Ovary (tissue), 9 donors: ENCODE data around the gene NCEH1. TPM values are rescaled to one million over a fixed set of nuclear protein-coding genes. Genes with fewer than 3 reads are reported as not detected.

Source experiments
- DNase-seq, 5 donors: peaks; one replicate each; pipeline ENCODE4 v3.0.0-alpha.2; 2019 to 2020
- H3K27ac ChIP-seq, 2 donors: fragments of 200-600 bp; one replicate each; pipeline versions ENCODE4 v1.5.1 to v1.8.0; 2019 to 2022
- H3K27me3 ChIP-seq: fragments of 200-600 bp; one replicate; pipeline ENCODE4 v1.8.0; 2022
- H3K36me3 ChIP-seq: fragments of 200-600 bp; sonication (generic); one replicate; pipeline ENCODE4 v1.5.1; 2019
- H3K4me1 ChIP-seq: one replicate; pipeline ENCODE4 v1.8.1; 2013; ENCODE audit warnings: mild to moderate bottlenecking, moderate library complexity; ENCODE audit not compliant: insufficient read depth
- H3K4me3 ChIP-seq: fragments of 200-600 bp; sonication (generic); one replicate; pipeline ENCODE4 v1.5.1; 2017
- H3K9me3 ChIP-seq, 2 donors: fragments of 200-600 bp in 1 of 2; sonication (generic) in 1 of 2; one replicate each; pipeline versions ENCODE4 v1.5.1 to v1.8.1; 2013 to 2019; ENCODE audit warnings: mild to moderate bottlenecking in 1 of 2, moderate library complexity in 1 of 2
- EP300 ChIP-seq: sonication (generic); formaldehyde crosslinking; IDR thresholded peaks from one replicate; pipeline ENCODE4 v1.6.1; 2017; ENCODE audit warnings: antibody characterized with exemption
- POLR2A ChIP-seq: fragments of 450-650 bp; IDR thresholded peaks from one replicate; pipeline ENCODE4 v1.6.1; 2017; ENCODE audit warnings: antibody characterized with exemption, mild to moderate bottlenecking, moderate library complexity
- WGBS, 3 donors: extraction: QIAGEN DNeasy Blood & Tissue Kit in 1 of 3; methylation state at CpG; one replicate each; pipeline versions ENCODE4 v1.1.5 to v1.1.7; 2013 to 2017; 5-methylcytosine and 5-hydroxymethylcytosine counted together
- intact Hi-C, 4 donors: fragments of 100-400 bp; cut with DNase I; formaldehyde crosslinking; loops; one replicate each; pipeline versions ENCODE4 v1.11.0 to v1.15.1; 2022 to 2023
- polyA plus RNA-seq, 2 donors: library from polyadenylated mRNA; stranded (reverse); fragments of 200-250 nt in 1 of 2; fragments of 350-450 nt in 1 of 2; fragmentation: Illumina TruSeq in 1 of 2; extraction: RNeasy Lipid Tissue Mini Kit (QIAGEN cat#74804) in 1 of 2; gene quantifications; one replicate each; pipeline ENCODE4 v1.2.3, GENCODE V29; 2013 to 2014
- total RNA-seq, 7 donors: library from RNA; depleted of rRNA in 2 of 7; stranded (reverse); fragments of >200 nt in 2 of 7; fragmentation: NEBNext Ultra II Directional in 3 of 7; extraction: Animal tissue kit (Norgen Biotek cat#: 25700) in 3 of 7; gene quantifications; one replicate each; pipeline versions ENCODE4 v1.1.0 to v1.2.4, GENCODE V29; 2016 to 2023
- TF ChIP-seq, protein P1 (sequence below), 3 donors: fragments of 450-650 bp in 2 of 3; fragments of 200-600 bp in 1 of 3; IDR thresholded peaks; one replicate each; pipeline versions ENCODE4 v1.5.1 to v1.8.0; 2016 to 2022; ENCODE audit warnings: antibody characterized with exemption in 3 of 3, mild to moderate bottlenecking in 1 of 3
- donor health status: DM: no; HTN: no; CAD: no; lungs with moderate emphysema.
- donor health status: DM: no; HTN: no; CAD: no.
- donor health status: Bipolar disorder and iron deficiency.
- donor health status: DM: yes; HTN: yes; CAD: no.
- donor health status: DM: no; HTN: no; CAD: no.
- donor health status: DM: yes; HTN: yes; CAD: no.

The NCEH1 gene
- total and polyA plus RNA-seq, 9 donors: 1.4 to 15.8 (median 4.5) TPM

DNA sequence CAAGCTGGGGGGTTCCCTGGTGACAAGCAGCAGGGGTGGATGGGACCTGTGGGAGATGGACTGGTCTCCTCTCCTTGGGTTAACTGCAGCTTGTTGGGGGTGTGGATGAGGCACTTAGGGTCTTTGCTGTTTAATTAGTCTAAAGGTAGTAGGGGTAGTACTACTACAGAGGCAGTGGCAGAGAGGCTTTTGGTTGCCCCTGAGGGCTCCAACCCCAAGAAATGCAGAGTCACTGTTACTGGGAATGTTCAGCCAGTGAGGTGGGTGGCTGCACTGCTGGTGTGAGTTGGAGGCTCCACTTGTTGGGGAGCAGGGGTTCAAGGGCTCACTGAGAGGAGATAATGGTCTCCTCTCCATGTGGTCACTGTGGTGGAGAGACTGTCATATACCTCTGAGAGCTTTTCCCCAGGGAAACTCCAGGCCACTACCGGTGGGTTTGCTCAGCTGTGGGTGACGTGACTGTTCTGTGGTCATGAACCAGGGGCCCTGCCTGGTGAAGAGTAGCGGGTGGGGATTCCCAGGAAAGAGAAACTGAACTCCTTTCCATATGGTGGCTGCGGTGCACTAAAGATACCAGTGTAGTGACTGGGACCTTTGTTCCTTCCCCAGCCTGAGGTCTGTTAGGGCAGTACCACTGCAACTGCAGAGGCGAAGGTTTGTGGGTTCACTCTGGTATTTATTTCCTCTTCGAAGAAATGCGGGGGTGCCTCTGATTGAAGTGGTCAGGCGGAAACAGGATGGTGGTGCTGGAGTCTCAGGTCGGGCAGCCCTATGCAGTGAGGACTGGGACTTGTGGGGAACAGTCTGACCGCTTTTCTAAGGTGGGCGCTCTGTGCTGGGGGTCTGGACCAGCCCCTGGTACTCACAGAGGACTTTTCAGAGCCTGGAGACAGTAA lies 118.7 kb downstream of the NCEH1 start:
- Histone ChIP-seq H3K4me3 (no peak overlapping the region), H3K4me1 (no peaks in the 10 kb centered on the region), H3K27me3 (no peaks in the 10 kb centered on the region), H3K36me3 (no peaks in the 10 kb centered on the region), H3K9me3 (no peaks in the 10 kb centered on the region), H3K27ac (no peak overlapping the region)
- 88 to 97% (median 90%) methylated on average over 11 of the region's 11 CpGs for WGBS, 3 donors
- no peak for DNase-seq
- TF ChIP-seq, protein P1, sequence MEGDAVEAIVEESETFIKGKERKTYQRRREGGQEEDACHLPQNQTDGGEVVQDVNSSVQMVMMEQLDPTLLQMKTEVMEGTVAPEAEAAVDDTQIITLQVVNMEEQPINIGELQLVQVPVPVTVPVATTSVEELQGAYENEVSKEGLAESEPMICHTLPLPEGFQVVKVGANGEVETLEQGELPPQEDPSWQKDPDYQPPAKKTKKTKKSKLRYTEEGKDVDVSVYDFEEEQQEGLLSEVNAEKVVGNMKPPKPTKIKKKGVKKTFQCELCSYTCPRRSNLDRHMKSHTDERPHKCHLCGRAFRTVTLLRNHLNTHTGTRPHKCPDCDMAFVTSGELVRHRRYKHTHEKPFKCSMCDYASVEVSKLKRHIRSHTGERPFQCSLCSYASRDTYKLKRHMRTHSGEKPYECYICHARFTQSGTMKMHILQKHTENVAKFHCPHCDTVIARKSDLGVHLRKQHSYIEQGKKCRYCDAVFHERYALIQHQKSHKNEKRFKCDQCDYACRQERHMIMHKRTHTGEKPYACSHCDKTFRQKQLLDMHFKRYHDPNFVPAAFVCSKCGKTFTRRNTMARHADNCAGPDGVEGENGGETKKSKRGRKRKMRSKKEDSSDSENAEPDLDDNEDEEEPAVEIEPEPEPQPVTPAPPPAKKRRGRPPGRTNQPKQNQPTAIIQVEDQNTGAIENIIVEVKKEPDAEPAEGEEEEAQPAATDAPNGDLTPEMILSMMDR (IDR thresholded peaks at IDR 0.05): no peak
- TF ChIP-seq POLR2A: no peak
- no peak for TF ChIP-seq EP300
- intact Hi-C loops: loop anchor here in 3 of 4 donors (5.0 to 10.0 kb wide), 2 partner anchors 95 to 97 kb away; no protein-coding TSS in a partner anchor

DNA sequence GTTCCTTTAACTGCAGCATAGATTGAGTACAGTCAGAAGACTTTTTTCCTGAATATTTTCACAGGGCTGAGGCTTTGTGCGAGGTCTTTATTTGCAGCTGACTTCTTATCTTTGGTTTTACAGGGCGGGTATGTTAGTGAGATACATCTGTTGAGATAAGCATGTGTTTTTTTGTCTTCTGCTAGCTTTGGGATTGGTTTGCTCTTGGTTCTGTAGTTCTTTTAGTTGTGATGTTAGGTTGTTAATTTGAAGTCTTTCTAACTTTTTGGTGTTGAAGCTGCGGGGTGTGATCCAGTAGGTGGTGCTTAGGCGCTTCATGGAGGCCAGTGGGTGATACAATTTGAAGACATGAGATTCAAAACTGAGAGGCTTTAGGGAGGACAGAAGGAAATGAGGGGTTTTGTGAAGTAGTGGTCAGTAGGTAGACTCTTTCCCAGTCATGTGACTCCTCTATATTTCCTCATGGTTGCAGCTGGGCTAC lies 119.7 kb downstream of the NCEH1 start:
- 70 to 80% (median 74%) methylated on average over 4 of the region's 4 CpGs for WGBS, 3 donors
- intact Hi-C loops: loop anchor here in 3 of 4 donors (5.0 to 10.0 kb wide), 2 partner anchors 94 to 96 kb away; no protein-coding TSS in a partner anchor
- H3K36me3 ChIP-seq: no peaks in the 10 kb centered on the region
- H3K27me3 ChIP-seq: no peaks in the 10 kb centered on the region
- TF ChIP-seq POLR2A (no peak), EP300 (no peak)
- TF ChIP-seq, protein P1 (IDR thresholded peaks at IDR 0.05): no peak
- no peaks in the 10 kb centered on the region for H3K9me3 ChIP-seq
- no peak overlapping the region for H3K4me3 ChIP-seq
- H3K27ac ChIP-seq: no peak overlapping the region
- H3K4me1 ChIP-seq: no peaks in the 10 kb centered on the region
- no peak for DNase-seq

DNA sequence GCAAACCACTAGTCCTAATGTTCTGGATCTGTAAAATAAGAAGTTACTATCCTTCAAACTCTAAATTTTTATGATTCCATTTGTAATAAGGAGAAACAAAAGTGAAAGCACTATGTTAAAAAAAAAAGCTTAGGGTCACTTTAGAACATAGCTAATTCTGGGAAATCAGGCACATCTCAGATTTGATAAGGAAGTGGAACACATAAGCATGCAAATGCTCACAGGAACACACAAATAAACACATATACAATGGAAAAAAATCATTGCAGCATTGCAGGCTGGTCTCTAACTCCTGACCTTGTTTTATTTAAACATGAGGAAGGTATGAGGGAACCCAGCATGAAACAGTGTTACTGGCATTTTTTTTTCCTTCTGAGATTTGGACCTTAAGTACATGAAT lies 124.4 kb downstream of the NCEH1 start:
- H3K9me3 ChIP-seq: no peaks in the 10 kb centered on the region
- H3K4me3 ChIP-seq: no peak overlapping the region
- TF ChIP-seq EP300 (no peak), POLR2A (no peak)
- TF ChIP-seq, protein P1 (IDR thresholded peaks at IDR 0.05): no peak
- no peaks in the 10 kb centered on the region for H3K27me3 ChIP-seq
- no peak for DNase-seq
- intact Hi-C loops: no loop called here
- H3K4me1 ChIP-seq: no peaks in the 10 kb centered on the region
- no peaks in the 10 kb centered on the region for H3K36me3 ChIP-seq
- H3K27ac ChIP-seq: peak overlapping the region in 1 of 2 donors; percentile 41

DNA sequence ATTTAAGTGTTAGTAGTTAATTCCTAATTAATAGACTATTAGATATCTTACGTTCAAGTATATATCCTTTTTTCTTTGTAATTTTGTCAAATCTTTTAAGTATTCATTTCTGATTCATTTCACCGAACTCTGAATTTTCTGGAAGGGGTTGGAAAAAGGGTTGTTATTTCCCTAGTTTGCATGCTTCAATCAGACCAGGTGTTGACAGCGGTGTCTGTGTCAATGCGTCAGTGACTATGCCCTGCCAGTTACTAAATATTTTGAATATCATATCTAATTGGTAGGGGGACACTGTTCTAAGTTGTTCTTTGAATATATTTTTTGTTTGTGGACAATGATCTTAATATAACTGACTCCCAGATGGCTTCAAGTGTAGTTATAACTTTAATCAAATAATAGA lies 124.9 kb downstream of the NCEH1 start:
- 88 to 89% (median 89%) methylated on average over 4 of the region's 4 CpGs for WGBS, 3 donors
- intact Hi-C loops: no loop called here

More for the DNA sequence above, 124.9 kb downstream of the NCEH1 start:
- Histone ChIP-seq H3K4me1 (no peaks in the 10 kb centered on the region), H3K27me3 (no peaks in the 10 kb centered on the region), H3K4me3 (no peak overlapping the region), H3K9me3 (no peaks in the 10 kb centered on the region), H3K27ac (peak overlapping the region in 1 of 2 donors; percentile 41), H3K36me3 (no peaks in the 10 kb centered on the region)
- TF ChIP-seq EP300 (no peak), POLR2A (no peak)
- TF ChIP-seq, protein P1 (IDR thresholded peaks at IDR 0.05): no peak
- no peak for DNase-seq
